Choroid plexus epithelial cell (primary cell): ENCODE measurements around the gene PARD3B.

Experiments used
- DNase-seq: peaks from one replicate; pipeline ENCODE4 v3.0.0-alpha.2; 2010; ENCODE audit warnings: low read depth
- H3K4me3 ChIP-seq: 2 replicates; pipeline ENCODE4 v1.5.1; 2011; ENCODE audit warnings: low read depth, mild to moderate bottlenecking, control low read depth, low read length, moderate library complexity
- TF ChIP-seq, protein P1 (sequence below): conservative IDR thresholded peaks from 2 replicates; pipeline ENCODE4 v1.5.1; 2011; ENCODE audit warnings: low read depth, mild to moderate bottlenecking, control low read depth, inconsistent platforms, low read length, moderate library complexity

PARD3B gene

DNA sequence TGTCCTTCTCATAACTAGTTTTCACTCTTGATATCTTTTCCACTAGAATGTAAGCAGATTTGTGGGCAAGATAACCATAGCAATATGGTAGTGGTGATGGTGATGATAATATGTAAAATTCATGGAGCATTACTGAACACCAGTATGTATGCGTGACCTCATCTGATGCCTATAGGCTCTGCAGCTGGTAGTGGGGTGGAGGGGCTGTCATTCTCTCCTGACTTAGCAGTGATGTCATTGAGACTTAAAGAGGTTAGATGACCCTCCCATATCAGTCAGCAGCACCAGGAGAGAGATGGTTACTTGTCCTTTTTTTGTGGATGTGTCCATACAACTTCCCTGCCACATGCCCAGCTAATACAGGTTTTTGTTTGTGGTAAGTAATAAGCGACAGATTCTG lies 27.9 kb downstream of the PARD3B start:
- no peak overlapping the region for H3K4me3 ChIP-seq
- no peak for DNase-seq
- TF ChIP-seq, protein P1, sequence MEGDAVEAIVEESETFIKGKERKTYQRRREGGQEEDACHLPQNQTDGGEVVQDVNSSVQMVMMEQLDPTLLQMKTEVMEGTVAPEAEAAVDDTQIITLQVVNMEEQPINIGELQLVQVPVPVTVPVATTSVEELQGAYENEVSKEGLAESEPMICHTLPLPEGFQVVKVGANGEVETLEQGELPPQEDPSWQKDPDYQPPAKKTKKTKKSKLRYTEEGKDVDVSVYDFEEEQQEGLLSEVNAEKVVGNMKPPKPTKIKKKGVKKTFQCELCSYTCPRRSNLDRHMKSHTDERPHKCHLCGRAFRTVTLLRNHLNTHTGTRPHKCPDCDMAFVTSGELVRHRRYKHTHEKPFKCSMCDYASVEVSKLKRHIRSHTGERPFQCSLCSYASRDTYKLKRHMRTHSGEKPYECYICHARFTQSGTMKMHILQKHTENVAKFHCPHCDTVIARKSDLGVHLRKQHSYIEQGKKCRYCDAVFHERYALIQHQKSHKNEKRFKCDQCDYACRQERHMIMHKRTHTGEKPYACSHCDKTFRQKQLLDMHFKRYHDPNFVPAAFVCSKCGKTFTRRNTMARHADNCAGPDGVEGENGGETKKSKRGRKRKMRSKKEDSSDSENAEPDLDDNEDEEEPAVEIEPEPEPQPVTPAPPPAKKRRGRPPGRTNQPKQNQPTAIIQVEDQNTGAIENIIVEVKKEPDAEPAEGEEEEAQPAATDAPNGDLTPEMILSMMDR, result no peak

DNA sequence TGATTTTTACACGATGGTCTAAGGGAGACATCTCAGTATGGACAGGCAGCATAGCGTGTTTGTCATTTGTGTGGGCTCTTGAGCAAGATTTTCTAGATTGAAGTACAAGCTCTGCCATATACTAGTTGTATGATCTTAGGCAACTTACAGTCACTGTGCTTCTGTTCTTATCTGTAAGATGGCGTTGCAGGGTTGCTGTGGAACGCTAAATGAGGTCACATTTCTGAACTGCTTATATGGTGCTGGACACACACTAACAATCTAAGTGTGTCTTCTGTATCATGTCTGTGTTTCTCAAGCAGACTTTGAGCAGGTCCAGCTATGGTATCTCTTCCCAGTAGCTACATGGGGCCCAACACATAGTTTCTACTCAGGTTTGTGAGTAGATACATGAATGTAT lies 29.2 kb downstream of the PARD3B start:
- TF ChIP-seq, protein P1, result no peak
- DNase-seq, result no peak
- no peak overlapping the region for H3K4me3 ChIP-seq

GRCh38 chr2:204575463-204575862 lies 30.2 kb downstream of the PARD3B start:
- DNase-seq, result no peak
- no peak overlapping the region for H3K4me3 ChIP-seq
- TF ChIP-seq, protein P1, result no peak

DNA sequence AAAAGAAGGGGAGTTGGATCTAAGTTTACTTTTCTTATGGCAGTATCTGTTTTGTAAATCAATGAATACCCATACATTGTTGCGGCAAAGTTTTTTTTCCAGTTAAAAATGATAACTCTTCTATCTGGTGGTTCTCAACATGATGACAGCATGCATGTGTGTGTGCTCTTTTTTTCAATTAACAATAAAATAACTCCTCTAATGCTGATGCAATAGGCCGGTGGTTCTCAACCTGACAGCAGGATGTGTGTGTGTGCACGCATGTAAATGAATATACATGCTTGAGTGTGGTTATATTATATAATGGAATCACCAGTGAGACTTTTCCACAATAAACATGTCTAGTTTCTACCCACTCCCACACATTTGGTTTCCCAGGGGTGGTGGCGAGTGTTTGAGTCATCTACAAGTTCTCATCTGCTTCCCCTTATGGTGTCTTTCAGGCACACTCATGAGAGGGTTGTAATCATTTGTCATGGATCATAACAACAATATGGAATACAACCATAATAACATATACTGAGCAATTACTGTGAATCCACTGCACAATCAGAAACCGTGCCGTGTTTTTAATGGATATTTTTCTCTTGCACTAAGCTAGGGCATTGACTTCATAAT lies 31.2 kb downstream of the PARD3B start:
- TF ChIP-seq, protein P1, result no peak
- DNase-seq, result no peak
- no peak overlapping the region for H3K4me3 ChIP-seq

DNA sequence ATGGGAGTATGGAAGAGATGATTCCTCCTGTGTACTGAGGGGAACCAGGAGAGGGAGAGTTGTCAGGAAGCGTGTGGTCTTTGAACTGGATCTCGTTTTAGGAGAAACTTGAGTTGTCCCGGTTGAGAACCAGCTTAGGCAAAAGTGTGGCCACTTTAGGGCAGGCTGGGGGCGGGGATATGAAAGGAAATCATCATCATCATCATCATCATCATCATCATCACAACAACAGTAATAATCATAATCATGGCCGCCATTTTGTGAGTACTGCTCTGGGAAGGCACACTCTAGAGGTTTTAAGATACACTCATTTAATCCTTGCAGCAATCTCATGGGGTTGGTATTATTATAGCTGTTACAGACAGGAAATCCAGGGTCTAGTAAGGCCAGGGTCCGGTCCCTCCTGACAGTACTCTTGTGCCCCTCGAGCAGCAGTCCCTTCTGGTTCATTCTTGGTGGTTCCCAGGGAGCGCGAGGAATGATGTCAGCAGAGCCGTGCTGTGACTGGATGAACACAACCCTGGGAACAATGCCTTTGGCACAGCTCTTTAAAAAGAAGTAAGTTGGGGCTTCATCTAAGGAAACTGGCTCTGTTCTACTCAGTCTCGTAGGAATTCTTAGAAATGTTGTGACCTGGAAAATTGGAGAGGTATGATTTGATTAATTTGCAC lies 33.8 kb downstream of the PARD3B start:
- no peak for DNase-seq
- TF ChIP-seq, protein P1, result no peak
- no peak overlapping the region for H3K4me3 ChIP-seq

DNA sequence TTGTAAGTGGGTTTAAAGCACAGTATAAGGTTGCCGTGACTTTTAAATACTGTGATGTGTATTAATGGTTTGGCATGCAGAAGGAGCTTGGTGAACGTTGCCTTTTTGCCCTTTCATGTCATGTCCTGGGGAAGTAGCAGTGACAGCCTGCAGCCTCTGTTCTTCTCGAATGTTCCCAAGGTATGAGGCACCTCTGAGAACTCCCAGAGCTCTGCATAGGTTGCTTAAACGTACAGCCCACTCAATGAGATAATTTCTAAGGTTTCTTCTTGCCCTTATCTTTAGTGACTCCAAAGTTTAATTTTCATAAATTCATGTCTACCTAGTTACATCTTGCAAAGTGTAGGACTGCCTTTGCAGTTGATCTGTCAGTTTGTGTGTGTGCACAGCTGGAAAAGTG lies 36.7 kb downstream of the PARD3B start:
- no peak for DNase-seq
- H3K4me3 ChIP-seq, result no peak overlapping the region
- TF ChIP-seq, protein P1, result no peak

GRCh38 chr2:204583773-204584172 lies 38.5 kb downstream of the PARD3B start:
- TF ChIP-seq, protein P1, result no peak
- no peak for DNase-seq
- H3K4me3 ChIP-seq, result no peak overlapping the region
